GM12875 (cell line): ENCODE results near the gene GATAD2B.
"Not testable (repeated sequence)": the region's sequence is repeated elsewhere in the genome, so short reads cannot be mapped to it uniquely, and the experiment has no call there.

Source experiments
- H3K4me3 ChIP-seq: one replicate; pipeline ENCODE4 v1.5.1; 2011; ENCODE audit warnings: low read depth, low read length, control low read depth
- TF ChIP-seq, protein P1 (sequence below): IDR thresholded peaks from 2 replicates; pipeline ENCODE4 v1.5.1; 2011; ENCODE audit warnings: low read depth, mild to moderate bottlenecking, control low read depth, inconsistent platforms, low read length, moderate library complexity, borderline replicate concordance; ENCODE audit not compliant: insufficient read depth

GATAD2B gene

DNA sequence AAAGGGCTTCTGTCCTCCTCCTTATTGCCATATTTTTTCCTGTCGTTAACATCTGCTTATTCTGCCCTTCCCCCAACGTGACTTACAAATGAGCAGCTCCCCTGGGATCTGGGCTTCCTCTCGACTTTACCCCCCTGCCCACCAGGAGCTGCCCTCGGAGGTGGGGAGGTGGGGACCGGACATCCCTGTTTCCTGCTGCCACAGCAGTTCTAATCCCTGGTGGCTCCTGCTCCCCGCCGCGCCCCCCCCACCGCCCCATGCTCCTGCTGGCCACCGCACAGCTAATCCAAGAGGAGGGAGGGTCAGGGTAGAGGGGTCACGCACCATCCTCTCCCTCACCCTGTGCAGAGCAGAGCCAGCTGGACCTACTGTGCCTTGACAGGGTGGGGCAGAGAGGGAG lies 152.0 kb downstream of the GATAD2B start:
- H3K4me3 ChIP-seq, result no peak overlapping the region
- TF ChIP-seq, protein P1, sequence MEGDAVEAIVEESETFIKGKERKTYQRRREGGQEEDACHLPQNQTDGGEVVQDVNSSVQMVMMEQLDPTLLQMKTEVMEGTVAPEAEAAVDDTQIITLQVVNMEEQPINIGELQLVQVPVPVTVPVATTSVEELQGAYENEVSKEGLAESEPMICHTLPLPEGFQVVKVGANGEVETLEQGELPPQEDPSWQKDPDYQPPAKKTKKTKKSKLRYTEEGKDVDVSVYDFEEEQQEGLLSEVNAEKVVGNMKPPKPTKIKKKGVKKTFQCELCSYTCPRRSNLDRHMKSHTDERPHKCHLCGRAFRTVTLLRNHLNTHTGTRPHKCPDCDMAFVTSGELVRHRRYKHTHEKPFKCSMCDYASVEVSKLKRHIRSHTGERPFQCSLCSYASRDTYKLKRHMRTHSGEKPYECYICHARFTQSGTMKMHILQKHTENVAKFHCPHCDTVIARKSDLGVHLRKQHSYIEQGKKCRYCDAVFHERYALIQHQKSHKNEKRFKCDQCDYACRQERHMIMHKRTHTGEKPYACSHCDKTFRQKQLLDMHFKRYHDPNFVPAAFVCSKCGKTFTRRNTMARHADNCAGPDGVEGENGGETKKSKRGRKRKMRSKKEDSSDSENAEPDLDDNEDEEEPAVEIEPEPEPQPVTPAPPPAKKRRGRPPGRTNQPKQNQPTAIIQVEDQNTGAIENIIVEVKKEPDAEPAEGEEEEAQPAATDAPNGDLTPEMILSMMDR, result no peak

DNA sequence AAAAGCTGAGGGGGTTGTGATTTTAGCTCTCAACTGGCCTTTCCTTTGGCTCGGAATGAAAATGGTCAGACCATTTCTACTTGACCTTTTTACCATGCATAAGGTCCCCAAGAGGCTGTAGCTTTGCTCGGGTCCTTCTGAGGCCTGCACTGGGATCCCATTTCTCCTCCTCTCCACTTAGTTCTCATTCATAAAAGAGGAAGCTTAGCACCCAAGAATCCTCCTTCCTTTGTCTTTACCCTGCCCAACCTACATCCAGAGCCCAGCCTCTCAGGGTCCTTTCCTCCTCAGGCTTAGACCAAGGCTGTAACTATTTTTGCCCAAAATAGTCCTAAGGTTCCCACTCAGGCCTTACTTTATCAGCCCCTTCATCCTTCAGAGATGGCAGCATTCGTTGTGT lies 153.6 kb downstream of the GATAD2B start:
- H3K4me3 ChIP-seq, result no peak overlapping the region
- TF ChIP-seq, protein P1, result no peak

DNA sequence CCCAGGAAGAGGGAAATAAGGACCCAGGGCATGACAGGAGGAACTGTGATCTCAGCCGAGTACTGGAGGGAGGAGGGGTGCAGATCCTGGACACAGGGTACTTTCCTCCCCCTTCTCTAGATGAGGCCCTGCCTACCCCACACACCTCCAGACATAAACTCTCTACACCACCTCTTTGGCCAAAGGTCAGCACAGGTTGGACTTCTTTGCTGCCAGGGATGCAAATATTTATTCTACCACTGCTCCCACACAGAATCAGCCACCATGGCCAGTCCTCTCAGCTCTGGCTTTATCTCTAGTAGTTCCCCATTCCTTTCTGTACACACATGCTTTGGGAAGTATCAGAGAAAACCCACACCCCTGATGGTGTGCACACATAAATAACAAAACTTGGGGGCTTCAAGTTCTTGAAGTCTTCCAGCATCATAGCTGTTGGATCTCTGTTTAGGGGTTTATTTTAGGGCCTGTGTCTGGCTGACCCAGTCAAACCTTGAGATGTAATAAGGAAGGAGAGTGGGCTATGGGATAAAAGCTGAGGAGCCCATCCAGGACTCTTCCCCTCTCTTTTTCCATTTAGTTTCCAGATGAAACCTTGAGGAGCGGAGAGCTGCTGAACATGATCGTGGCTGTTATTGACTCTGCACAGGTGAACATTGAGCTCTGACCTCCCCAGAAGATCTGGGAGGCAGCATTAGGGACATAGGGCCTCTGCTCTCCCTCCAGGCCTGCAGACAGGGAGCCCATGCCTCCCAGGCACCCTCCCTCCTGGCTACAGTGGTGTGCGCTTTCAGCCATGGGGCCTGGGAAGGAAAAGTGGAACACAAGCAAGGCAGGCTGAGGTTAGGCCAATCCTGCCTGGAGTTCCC lies 154.2 kb downstream of the GATAD2B start:
- H3K4me3 ChIP-seq, result no peak overlapping the region
- TF ChIP-seq, protein P1, result no peak

DNA sequence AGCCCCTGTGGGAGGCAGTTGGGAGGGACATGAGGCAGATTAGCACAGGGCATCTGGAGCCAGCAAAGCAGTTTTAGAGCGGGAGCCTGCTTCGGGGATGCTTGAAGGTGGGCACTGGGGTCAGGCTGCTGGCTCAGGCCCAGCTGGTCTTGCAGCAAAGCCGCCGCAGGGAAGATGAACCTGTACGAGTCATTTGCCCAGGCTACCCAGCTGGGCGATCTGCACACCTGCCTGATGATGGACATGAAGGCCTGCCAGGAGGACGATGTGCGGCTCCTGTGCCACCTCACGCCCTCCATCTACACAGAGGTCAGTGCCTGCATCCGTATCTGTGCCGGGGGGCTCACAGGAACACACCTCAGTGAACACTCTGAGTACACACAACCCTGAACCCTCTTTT lies 155.3 kb downstream of the GATAD2B start:
- H3K4me3 ChIP-seq, result no peak overlapping the region
- TF ChIP-seq, protein P1, result no peak

DNA sequence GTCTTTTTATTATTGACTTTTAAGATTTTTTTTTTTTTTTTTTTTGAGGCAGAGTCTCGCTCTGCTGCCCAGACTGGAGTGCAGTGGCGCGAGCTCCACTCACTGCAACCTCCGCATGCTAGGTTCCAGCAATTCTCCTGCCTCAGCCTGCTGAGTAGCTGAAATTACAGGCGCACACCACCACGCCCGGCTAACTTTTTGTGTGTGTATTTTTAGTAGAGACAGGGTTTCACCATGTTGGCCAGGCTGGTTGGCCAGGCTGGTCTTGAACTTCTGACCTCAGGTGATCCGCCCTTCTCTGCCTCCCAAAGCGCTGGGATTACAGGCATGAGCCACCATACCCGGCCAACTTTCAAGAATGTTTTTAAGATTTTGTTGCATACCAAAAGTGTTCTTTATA lies 156.1 kb downstream of the GATAD2B start:
- not testable (repeated sequence) for H3K4me3 ChIP-seq

DNA sequence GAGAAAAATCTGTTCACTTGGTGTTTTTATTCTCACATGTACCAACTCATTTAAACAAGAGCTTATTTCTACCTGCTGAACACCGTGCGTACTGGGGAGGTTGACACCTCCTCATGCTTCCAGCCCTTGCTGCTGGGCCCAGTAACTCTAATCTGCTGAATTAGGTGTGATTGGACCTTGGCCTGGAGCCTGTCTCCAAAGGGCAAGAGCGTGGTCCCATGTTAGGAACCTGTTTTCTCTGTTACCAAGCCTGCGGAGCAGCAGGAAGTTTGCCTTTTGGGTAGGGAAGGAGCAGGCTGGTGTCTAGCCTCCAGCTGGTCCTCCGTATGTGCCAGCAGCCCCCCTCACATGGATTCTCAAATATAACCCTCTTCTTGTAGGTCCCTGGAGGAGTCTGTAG lies 158.5 kb downstream of the GATAD2B start:
- TF ChIP-seq, protein P1, result no peak
- H3K4me3 ChIP-seq, result no peak overlapping the region

DNA sequence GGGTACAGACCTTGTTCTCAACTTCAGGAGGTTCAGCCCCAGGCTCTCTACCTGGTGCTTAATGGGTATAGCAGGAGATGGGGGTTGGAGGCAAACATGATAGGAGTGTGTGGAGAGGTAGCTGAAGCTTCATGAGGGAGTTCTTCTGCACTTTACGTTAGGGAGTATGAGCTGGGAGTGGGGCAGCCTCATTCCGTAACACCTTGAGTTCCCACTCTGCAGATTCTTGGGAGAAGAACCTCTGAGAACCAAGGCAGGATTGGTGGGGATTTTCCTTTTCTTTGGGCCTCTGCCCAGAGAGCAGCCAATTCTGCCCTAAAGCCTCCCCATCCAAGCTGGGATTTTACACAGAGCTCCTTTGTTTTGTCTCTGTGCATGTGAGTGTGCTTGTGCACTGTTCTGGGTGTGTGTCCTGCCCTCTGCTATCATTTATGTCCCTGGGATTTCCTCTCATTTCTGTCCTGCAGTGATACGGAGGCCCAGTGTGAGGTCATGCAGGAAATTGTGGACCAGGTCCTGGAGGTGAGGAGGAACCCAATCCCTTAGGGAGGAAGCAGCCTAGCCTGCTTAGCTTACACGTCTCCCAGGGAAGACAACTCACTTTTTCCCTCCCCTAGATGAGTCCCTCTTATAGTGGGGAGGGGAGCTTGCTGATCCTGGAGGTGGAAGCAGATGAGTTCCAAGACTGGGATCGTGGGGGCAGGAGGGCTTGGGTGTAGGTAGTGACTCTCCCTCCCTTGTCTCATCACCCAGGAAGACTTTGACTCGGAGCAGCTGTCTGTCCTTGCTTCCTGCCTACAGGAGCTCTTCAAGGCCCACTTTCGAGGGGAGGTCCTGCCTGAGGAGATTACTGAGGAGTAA lies 159.2 kb downstream of the GATAD2B start:
- no peak overlapping the region for H3K4me3 ChIP-seq

More for the DNA sequence above, 159.2 kb downstream of the GATAD2B start:
- TF ChIP-seq, protein P1, result no peak
